K562 (cell line): ENCODE data around the gene TDO2. TPM values are rescaled to one million over a fixed set of nuclear protein-coding genes. Genes with fewer than 3 reads are reported as not detected.

Experiments
- ATAC-seq: fragments of 200-7000 bp; cut with Tn5 transposase; 3 replicates; pipeline ENCODE4 v1.9.1; 2020; ENCODE audit warnings: moderate library complexity
- BruUV-seq: library from RNA; stranded (reverse); fragments of 400-500 nt; replicated peaks from 2 replicates; lab custom pipeline; 2021; lab: Mats Ljungman, UMichigan
- CTCF ChIA-PET: fragments of 300-600 bp; formaldehyde crosslinking; extraction: SDS; loops from one replicate; lab custom pipeline; 2021; ENCODE audit warnings: low intra/inter-chr PET ratio; lab: Yijun Ruan, JAX
- POLR2A ChIA-PET: fragments of 300-600, 350-650 bp; sonication (Branson Sonifier 250); formaldehyde crosslinking; extraction: SDS; loops from one replicate; lab custom pipeline; 2021; ENCODE audit warnings: antibody characterized with exemption, inconsistent platforms; lab: Yijun Ruan, JAX
- DNase-seq, 4 experiments: peaks; one replicate each; pipeline versions ENCODE4 v3.0.0 to v3.0.0-alpha.2; 2011 to 2018; ENCODE audit warnings: low spot score in 3 of 4, mixed read lengths in 3 of 4; ENCODE audit errors: extremely low read depth in 1 of 4
- FAIRE-seq: peaks from 2 replicates; lab custom pipeline; 2011; peaks lifted over from hg19 to GRCh38; lab: Jason Lieb, UNC
- H2AFZ ChIP-seq: 2 replicates; pipeline ENCODE4 v1.6.0; 2011; ENCODE audit warnings: low read depth, low read length, control low read depth, inconsistent platforms
- H3K27ac ChIP-seq: fragments of 200-600 bp; 3 replicates; pipeline ENCODE4 v1.8.0; 2011; ENCODE audit warnings: low read depth, mild to moderate bottlenecking, control low read depth, inconsistent platforms, low read length, moderate library complexity, mixed read lengths; ENCODE audit errors: extremely low read depth
- H3K27me3 ChIP-seq, 2 experiments: fragments of 300-600 bp in 1 of 2; 2 replicates in 1 of 2; 3 replicates in 1 of 2; pipeline versions ENCODE4 v1.6.0 to v1.8.0; 2011; ENCODE audit warnings: inconsistent platforms in 2 of 2, low read length in 2 of 2, mild to moderate bottlenecking in 1 of 2, mixed read lengths in 1 of 2, moderate library complexity in 1 of 2; ENCODE audit not compliant: control insufficient read depth in 2 of 2, insufficient read depth in 2 of 2
- H3K36me3 ChIP-seq: fragments of 300-600 bp; 3 replicates; pipeline ENCODE4 v1.8.0; 2011; ENCODE audit warnings: mild to moderate bottlenecking, low read length, inconsistent platforms; ENCODE audit not compliant: control insufficient read depth, insufficient read depth
- H3K4me1 ChIP-seq, 2 experiments: fragments of 200-600 bp in 1 of 2; replicated peaks in 1 of 2; 2 replicates in 1 of 2; 3 replicates in 1 of 2; pipeline versions ENCODE4 v1.5.1 to v1.8.0; 2011; ENCODE audit warnings: inconsistent platforms in 2 of 2, low read length in 2 of 2, mild to moderate bottlenecking in 1 of 2, mixed read lengths in 1 of 2, moderate library complexity in 1 of 2; ENCODE audit not compliant: control insufficient read depth in 2 of 2, insufficient read depth in 2 of 2
- H3K4me2 ChIP-seq: 2 replicates; pipeline ENCODE4 v1.6.1; 2011; ENCODE audit warnings: low read length, control low read depth, inconsistent platforms, mixed read lengths; ENCODE audit not compliant: insufficient read depth
- H3K4me3 ChIP-seq: fragments of 200-600 bp; sonication (generic), shearing (Covaris generic); 2 replicates; pipeline ENCODE4 v1.5.1; 2016; ENCODE audit warnings: control low read depth, inconsistent platforms
- H3K79me2 ChIP-seq: fragments of 200-600 bp; 3 replicates; pipeline ENCODE4 v1.8.0; 2011; ENCODE audit warnings: low read length, inconsistent platforms; ENCODE audit not compliant: control insufficient read depth, insufficient read depth
- H3K9ac ChIP-seq, 2 experiments: 2 replicates each; pipeline versions ENCODE4 v1.6.0 to v1.6.1; 2011; ENCODE audit warnings: low read depth in 2 of 2, low read length in 2 of 2, control low read depth in 1 of 2, inconsistent platforms in 1 of 2, mild to moderate bottlenecking in 1 of 2, mixed read lengths in 1 of 2; ENCODE audit not compliant: insufficient read depth in 1 of 2
- H3K9me1 ChIP-seq: one replicate; pipeline ENCODE4 v1.6.0; 2011; ENCODE audit warnings: inconsistent platforms, mild to moderate bottlenecking, low read length, moderate library complexity; ENCODE audit not compliant: control insufficient read depth, insufficient read depth
- H3K9me3 ChIP-seq: replicated peaks from 2 replicates; pipeline ENCODE4 v1.5.1; 2011; ENCODE audit warnings: low read depth, low read length, inconsistent platforms; ENCODE audit not compliant: control insufficient read depth, insufficient read depth
- H4K20me1 ChIP-seq: replicated peaks from 2 replicates; pipeline ENCODE4 v1.6.1; 2011; ENCODE audit warnings: low read length, inconsistent platforms, mixed read lengths; ENCODE audit not compliant: control insufficient read depth, insufficient read depth
- ARNT ChIP-seq, 2 experiments: fragments of 450-650 bp; IDR thresholded peaks; 2 replicates each; pipeline ENCODE4 v1.6.1; 2016; ENCODE audit warnings: mild to moderate bottlenecking in 1 of 2
- BRF1 ChIP-seq: IDR thresholded peaks from 3 replicates; pipeline ENCODE4 v1.6.1; 2011; ENCODE audit warnings: borderline replicate concordance, mild to moderate bottlenecking; ENCODE audit not compliant: insufficient read length; ENCODE audit errors: extremely low read depth
- CBFA2T3 ChIP-seq: fragments of 450-650 bp; IDR thresholded peaks from 2 replicates; pipeline ENCODE4 v1.6.1; 2017
- DPF2 ChIP-seq: fragments of 450-650 bp; IDR thresholded peaks from 2 replicates; pipeline ENCODE4 v1.6.1; 2016
- E2F5 ChIP-seq: sonication (generic); formaldehyde crosslinking; IDR thresholded peaks from 2 replicates; pipeline ENCODE4 v1.8.0; 2022; ENCODE audit warnings: mild to moderate bottlenecking, missing genetic modification reagents
- IRF2 ChIP-seq: sonication (generic); formaldehyde crosslinking; IDR thresholded peaks from 2 replicates; pipeline ENCODE4 v1.8.1; 2022; ENCODE audit warnings: mild to moderate bottlenecking, missing genetic modification reagents
- KLF10 ChIP-seq: fragments of 250-450 bp; sonication (Bioruptor Pico); IDR thresholded peaks from 2 replicates; pipeline ENCODE4 v1.6.1; 2021; ENCODE audit warnings: matching md5 sums
- MTA3 ChIP-seq: fragments of 450-650 bp; formaldehyde crosslinking; IDR thresholded peaks from 2 replicates; pipeline ENCODE4 v1.6.1; 2017; ENCODE audit warnings: mild to moderate bottlenecking, borderline replicate concordance
- NR1H2 ChIP-seq: sonication (generic); formaldehyde crosslinking; IDR thresholded peaks from 2 replicates; pipeline ENCODE4 v1.4.0; 2020; ENCODE audit warnings: mild to moderate bottlenecking, missing genetic modification reagents
- RB1 ChIP-seq: fragments of 450-650 bp; IDR thresholded peaks from 2 replicates; pipeline ENCODE4 v1.6.1; 2017; ENCODE audit warnings: low read depth, mild to moderate bottlenecking
- REST ChIP-seq, 2 experiments: fragments of 450-650 bp; formaldehyde crosslinking in 1 of 2; IDR thresholded peaks; 2 replicates each; pipeline versions ENCODE4 v1.4.0 to v1.6.1; 2014 to 2020; ENCODE audit warnings: mild to moderate bottlenecking in 2 of 2, borderline replicate concordance in 1 of 2, low read depth in 1 of 2
- ZBTB2 ChIP-seq: fragments of 450-650 bp; IDR thresholded peaks from 2 replicates; pipeline ENCODE4 v1.6.1; 2016; ENCODE audit warnings: antibody characterized with exemption
- WGBS: fragments of 100-300 bp; shearing (Covaris generic); methylation state at CpG from one replicate; pipeline ENCODE4 v1.1.6; 2016; ENCODE audit warnings: low coverage, mixed read lengths; ENCODE audit not compliant: insufficient coverage; ENCODE audit errors: missing lambda C conversion rate; 5-methylcytosine and 5-hydroxymethylcytosine counted together
- in situ Hi-C: fragments of 300-500 bp; cut with MboI; formaldehyde crosslinking; loops from 4 replicates; pipeline ENCODE4 v1.15.0; 2018; ENCODE audit warnings: inconsistent platforms, mixed read lengths
- intact Hi-C: fragments of 100-400 bp; cut with micrococcal nuclease; formaldehyde crosslinking; loops from 2 replicates; pipeline ENCODE4 v1.14.2; 2022
- polyA plus RNA-seq, 8 experiments: library from polyadenylated mRNA; depleted of rRNA in 4 of 8; stranded (reverse) in 5 of 8; unstranded in 3 of 8; fragments of >200 nt; fragmentation: Nextera tagmentation in 2 of 8; fragmentation: Illumina TruSeq in 1 of 8; extraction: Ambion mirVana in 2 of 8; extraction: Trizol in 1 of 8; gene quantifications; 2 replicates each; pipeline versions ENCODE4 v1.2.1 to v1.2.3, GENCODE V29; 2011 to 2014; ENCODE audit warnings: inconsistent platforms in 1 of 8, missing spikeins in 1 of 8
- total RNA-seq, 7 experiments: library from RNA; depleted of rRNA in 6 of 7; stranded (reverse); fragments of >200 nt in 6 of 7; fragmentation: Illumina TruSeq in 2 of 7; extraction: Trizol in 2 of 7; gene quantifications; 2 replicates each; pipeline versions ENCODE4 v1.2.1 to v1.2.3, GENCODE V29; 2011 to 2021; ENCODE audit warnings: low replicate concordance in 1 of 7

Gene TDO2
- total and polyA plus RNA-seq, 9 of the 15 experiments (the other 6 are each of a cell fraction or from before 2014, with no cell fraction given) = 0.09 to 0.65 (median 0.22) TPM; not detected in 2

GRCh38 chr4:155961575-155961974 lies 58.1 kb downstream of the TDO2 start:
- CTCF ChIA-PET = no interaction called here
- no peak for ATAC-seq
- Histone ChIP-seq H3K27ac (no peak overlapping the region), H3K4me3 (no peak overlapping the region), H2AFZ (no peak overlapping the region), H3K9me1 (no peaks in the 10 kb centered on the region), H3K79me2 (no peaks in the 10 kb centered on the region), H3K27me3 (no peaks in the 10 kb centered on the region), H3K4me1 (no peaks in the 10 kb centered on the region), H3K9ac (no peak overlapping the region), H3K9me3 (no peaks in the 10 kb centered on the region), H3K4me2 (no peak overlapping the region), H4K20me1 (no peaks in the 10 kb centered on the region), H3K36me3 (no peaks in the 10 kb centered on the region)
- POLR2A ChIA-PET = no interaction called here
- intact Hi-C loops (no loop called here), in situ Hi-C loops (no loop called here)
- no peak for DNase-seq
- no TSS peak for BruUV-seq
- no peak for TF ChIP-seq KLF10 (CRISPR knock-in tag)
- TF ChIP-seq IRF2 (CRISPR knock-in tag) = no peak
- no peak for TF ChIP-seq BRF1
- no peak for TF ChIP-seq CBFA2T3
- TF ChIP-seq DPF2 = no peak
- no peak for TF ChIP-seq E2F5
- TF ChIP-seq ZBTB2 = no peak
- no peak for TF ChIP-seq RB1
- no peak for TF ChIP-seq NR1H2 (CRISPR knock-in tag)
- no peak for TF ChIP-seq ARNT (IDR thresholded peaks at IDR 0.05)
- no peak for TF ChIP-seq MTA3
- TF ChIP-seq REST (IDR thresholded peaks at IDR 0.05; ENCODE audit: borderline replicate concordance) = no peak
- TF ChIP-seq REST (CRISPR knock-in tag; IDR thresholded peaks at IDR 0.05; ENCODE audit: low read depth) = no peak
- FAIRE-seq = no peak
- WGBS = 1% methylated on average over 4 of the region's 4 CpGs
